ENCODE measurements around the gene PPIC. TPM values are rescaled to one million over a fixed set of nuclear protein-coding genes. Genes with fewer than 3 reads are reported as not detected.

PPIC gene
- total RNA-seq, 6 donors from 2014 or later: 8.4 to 46.1 (median 29.2) TPM

DNA sequence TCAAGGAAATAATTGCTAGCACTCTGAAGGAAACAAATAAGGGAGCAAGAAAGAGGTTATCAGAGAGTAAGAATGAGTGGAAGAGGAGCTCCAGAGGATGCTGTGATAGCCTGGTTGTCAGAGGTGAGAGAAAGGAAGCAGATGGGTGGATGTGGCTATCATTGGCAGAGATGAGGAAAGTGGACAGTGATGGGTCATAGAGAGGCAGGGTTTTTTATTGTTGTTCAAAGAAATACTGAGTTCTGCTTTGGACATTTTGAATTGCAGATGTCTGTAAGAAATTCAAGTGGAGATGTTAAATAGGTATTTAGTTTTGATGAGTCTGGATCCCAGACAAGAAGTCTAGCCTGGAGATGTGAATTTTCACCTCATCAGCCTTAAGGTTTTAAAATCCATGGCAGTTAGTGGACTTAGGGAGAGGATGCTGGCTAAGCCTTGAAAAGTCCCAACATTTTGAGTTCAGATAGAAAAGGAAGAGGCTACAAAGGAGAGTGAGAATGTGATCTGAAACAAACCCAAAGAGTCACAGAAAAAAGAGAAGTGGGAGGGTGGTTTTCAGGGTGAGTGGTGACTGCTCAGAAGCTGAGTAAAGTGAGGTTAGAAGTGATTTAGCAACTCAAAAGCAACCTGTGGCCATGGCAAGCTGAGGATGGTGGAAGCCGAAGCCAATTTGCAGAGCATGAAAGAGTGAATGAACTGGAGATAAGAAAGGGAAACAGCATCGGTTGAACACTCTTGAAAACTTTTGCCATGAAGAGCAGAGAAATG is 50.4 kb downstream of the PPIC start:
- no peak for TF ChIP-seq EP300 (IDR thresholded peaks at IDR 0.05)
- TF ChIP-seq, protein P1, sequence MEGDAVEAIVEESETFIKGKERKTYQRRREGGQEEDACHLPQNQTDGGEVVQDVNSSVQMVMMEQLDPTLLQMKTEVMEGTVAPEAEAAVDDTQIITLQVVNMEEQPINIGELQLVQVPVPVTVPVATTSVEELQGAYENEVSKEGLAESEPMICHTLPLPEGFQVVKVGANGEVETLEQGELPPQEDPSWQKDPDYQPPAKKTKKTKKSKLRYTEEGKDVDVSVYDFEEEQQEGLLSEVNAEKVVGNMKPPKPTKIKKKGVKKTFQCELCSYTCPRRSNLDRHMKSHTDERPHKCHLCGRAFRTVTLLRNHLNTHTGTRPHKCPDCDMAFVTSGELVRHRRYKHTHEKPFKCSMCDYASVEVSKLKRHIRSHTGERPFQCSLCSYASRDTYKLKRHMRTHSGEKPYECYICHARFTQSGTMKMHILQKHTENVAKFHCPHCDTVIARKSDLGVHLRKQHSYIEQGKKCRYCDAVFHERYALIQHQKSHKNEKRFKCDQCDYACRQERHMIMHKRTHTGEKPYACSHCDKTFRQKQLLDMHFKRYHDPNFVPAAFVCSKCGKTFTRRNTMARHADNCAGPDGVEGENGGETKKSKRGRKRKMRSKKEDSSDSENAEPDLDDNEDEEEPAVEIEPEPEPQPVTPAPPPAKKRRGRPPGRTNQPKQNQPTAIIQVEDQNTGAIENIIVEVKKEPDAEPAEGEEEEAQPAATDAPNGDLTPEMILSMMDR (IDR thresholded peaks at IDR 0.05): no peak
- no peak for TF ChIP-seq POLR2A (IDR thresholded peaks at IDR 0.05)
- no peak for TF ChIP-seq POLR2AphosphoS5 (IDR thresholded peaks at IDR 0.05)
- ATAC-seq (ENCODE audit: low FRiP score in 2 of 2) (no peak), DNase-seq (no peak)
- Histone ChIP-seq H3K4me1 (no peaks in the 10 kb centered on the region), H3K27me3 (no peaks in the 10 kb centered on the region), H3K9me3 (no peaks in the 10 kb centered on the region), H3K27ac (no peak overlapping the region), H3K4me3 (no peak overlapping the region), H3K36me3 (no peaks in the 10 kb centered on the region)
- WGBS, 2 donors: 93 to 97% methylated on average over 2 of the region's 2 CpGs

DNA sequence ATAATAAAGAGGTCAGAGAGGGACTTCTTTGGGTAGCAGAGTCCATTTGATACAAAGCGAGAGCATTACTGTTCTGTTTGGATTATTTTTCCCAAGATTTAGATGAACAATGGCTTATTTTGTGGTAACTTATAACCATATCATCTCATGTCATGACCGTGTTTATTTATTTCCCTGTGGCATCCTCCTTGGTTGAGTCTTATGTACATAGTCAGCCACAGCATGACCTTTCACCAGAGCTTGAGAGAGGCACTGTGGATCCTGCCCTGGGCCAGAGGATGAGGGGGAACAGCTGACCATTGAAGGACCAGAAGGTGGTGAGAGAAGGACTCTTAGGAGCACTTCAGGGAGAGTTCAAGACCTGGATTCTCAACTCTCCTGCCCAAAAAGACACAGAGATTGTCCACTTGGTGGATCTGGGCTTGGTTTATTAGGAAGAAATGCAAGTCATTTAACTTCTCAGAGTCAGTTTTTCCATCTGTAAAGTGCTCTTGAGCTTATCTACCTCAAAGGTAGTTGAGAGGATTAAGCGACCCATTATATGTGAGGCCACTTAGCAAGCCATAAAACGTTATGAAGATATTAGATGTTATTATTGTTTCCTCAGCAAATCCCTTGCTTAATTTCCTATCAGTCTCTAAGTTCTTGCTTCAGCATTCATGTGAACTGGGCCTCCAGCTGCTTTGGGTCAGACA is 51.4 kb downstream of the PPIC start:
- Histone ChIP-seq H3K27me3 (no peaks in the 10 kb centered on the region), H3K4me1 (no peaks in the 10 kb centered on the region), H3K9me3 (no peaks in the 10 kb centered on the region), H3K36me3 (no peaks in the 10 kb centered on the region), H3K4me3 (no peak overlapping the region), H3K27ac (no peak overlapping the region)
- DNase-seq (no peak), ATAC-seq (ENCODE audit: low FRiP score in 2 of 2) (no peak)
- TF ChIP-seq, protein P1 (IDR thresholded peaks at IDR 0.05): no peak
- no peak for TF ChIP-seq EP300 (IDR thresholded peaks at IDR 0.05)
- TF ChIP-seq POLR2AphosphoS5 (IDR thresholded peaks at IDR 0.05): no peak
- no peak for TF ChIP-seq POLR2A (IDR thresholded peaks at IDR 0.05)
- 82 to 83% methylated on average over 4 of the region's 4 CpGs for WGBS, 2 donors

DNA sequence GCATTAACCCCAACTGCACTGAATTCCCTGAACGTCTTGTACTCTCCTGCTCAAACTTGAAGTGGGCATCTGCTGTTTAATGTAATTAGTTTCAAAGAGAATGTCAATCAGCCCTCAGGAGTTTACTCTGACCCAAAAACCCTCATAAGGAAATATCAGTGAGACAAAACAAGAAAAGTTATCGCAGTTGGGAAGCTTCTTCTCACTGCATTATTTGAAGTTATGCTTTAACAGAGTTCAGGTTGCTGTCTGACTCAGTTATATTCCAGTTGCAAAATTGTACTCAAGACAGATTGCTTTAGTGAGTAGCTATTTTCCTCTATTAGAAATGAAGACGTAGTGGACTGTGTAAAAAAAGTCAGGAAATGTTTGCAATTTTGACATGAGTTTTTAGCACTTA is 52.1 kb downstream of the PPIC start:
- DNase-seq (no peak), ATAC-seq (ENCODE audit: low FRiP score in 2 of 2) (no peak)
- Histone ChIP-seq H3K27ac (no peak overlapping the region), H3K4me3 (no peak overlapping the region), H3K4me1 (no peaks in the 10 kb centered on the region), H3K9me3 (no peaks in the 10 kb centered on the region), H3K27me3 (no peaks in the 10 kb centered on the region), H3K36me3 (no peaks in the 10 kb centered on the region)
- WGBS, 2 donors: 89 to 95% methylated on average over 3 of the region's 3 CpGs
- TF ChIP-seq POLR2A (IDR thresholded peaks at IDR 0.05): no peak

DNA sequence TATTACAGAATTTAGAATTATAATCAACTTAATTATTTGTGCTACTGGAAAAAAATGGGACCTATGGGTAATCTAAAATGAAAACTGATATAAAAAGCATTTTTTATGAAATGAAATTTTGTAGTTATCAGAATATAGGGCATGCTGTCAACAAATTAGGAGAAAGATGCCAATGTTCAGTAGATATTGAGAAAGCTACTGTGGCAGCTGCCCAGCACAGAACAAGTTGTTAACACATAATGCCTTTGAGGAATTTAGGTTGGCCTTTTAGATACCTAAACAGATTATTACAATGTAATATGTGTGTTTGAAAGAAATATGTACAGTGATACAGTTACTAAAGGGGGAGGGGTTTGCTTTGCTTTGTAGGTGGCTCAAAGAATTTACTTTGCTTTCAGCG is 54.1 kb downstream of the PPIC start:
- 0% methylated on average over 1 of the region's 1 CpG for WGBS, 2 donors
- no peaks in the 10 kb centered on the region for H3K9me3 ChIP-seq
- H3K36me3 ChIP-seq: no peaks in the 10 kb centered on the region
- no peak overlapping the region for H3K27ac ChIP-seq
- no peaks in the 10 kb centered on the region for H3K4me1 ChIP-seq
- ATAC-seq (ENCODE audit: low FRiP score in 2 of 2) (no peak), DNase-seq (no peak)
- H3K4me3 ChIP-seq: no peak overlapping the region
- TF ChIP-seq, protein P1 (IDR thresholded peaks at IDR 0.05): no peak
- TF ChIP-seq POLR2AphosphoS5 (IDR thresholded peaks at IDR 0.05): no peak
- TF ChIP-seq POLR2A (IDR thresholded peaks at IDR 0.05): no peak
- no peak for TF ChIP-seq EP300 (IDR thresholded peaks at IDR 0.05)
- no peaks in the 10 kb centered on the region for H3K27me3 ChIP-seq

DNA sequence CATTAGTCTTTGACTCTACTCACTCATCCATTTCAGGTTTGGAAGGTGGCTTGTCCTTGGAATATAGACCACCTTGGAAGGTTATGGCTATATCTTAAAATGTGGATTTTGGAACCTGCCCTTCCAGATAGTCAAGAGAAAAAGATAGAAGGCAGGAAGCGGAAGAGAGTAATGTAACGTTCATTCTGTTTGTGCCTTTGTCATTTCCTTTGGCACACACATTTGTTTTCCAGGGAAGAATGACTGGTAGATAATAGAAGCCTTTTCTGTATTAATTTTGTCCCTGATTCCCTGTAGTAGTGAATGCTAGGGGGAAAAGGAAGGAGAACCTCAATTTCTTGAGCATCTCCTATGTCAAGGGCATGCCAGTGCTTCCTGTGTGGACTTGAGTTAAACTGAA is 54.7 kb downstream of the PPIC start:
- DNase-seq: no peak
- no peak overlapping the region for H3K4me3 ChIP-seq
- TF ChIP-seq POLR2A (IDR thresholded peaks at IDR 0.05) (no peak), POLR2AphosphoS5 (IDR thresholded peaks at IDR 0.05) (no peak), EP300 (IDR thresholded peaks at IDR 0.05) (no peak)
- TF ChIP-seq, protein P1 (IDR thresholded peaks at IDR 0.05): no peak
- WGBS, 2 donors: 71 to 78% methylated on average over 2 of the region's 2 CpGs
- H3K9me3 ChIP-seq: no peaks in the 10 kb centered on the region
- no peaks in the 10 kb centered on the region for H3K36me3 ChIP-seq
- no peak for ATAC-seq (ENCODE audit: low FRiP score in 2 of 2)
- H3K27ac ChIP-seq: no peak overlapping the region
- no peaks in the 10 kb centered on the region for H3K4me1 ChIP-seq
- no peaks in the 10 kb centered on the region for H3K27me3 ChIP-seq

Data from upper lobe of left lung (tissue), 6 donors.